Gastroesophageal sphincter (tissue), 3 donors: Measurements from ENCODE around the gene CXCL17.
"Not testable (repeated sequence)": the region's sequence is repeated elsewhere in the genome, so short reads cannot be mapped to it uniquely, and the experiment has no call there.

Experiments
- CTCF ChIP-seq, 4 experiments: fragments of 200-600 bp in 2 of 4; fragments of 450-650 bp in 2 of 4; sonication (generic) in 1 of 4; IDR thresholded peaks; one replicate each; pipeline ENCODE4 v1.5.1; 2017 to 2019; ENCODE audit warnings: antibody characterized with exemption in 4 of 4, mild to moderate bottlenecking in 2 of 4, moderate library complexity in 2 of 4
- POLR2A ChIP-seq, 2 donors: fragments of 450-650 bp; IDR thresholded peaks; one replicate each; pipeline ENCODE4 v1.6.1; 2017; ENCODE audit warnings: antibody characterized with exemption in 2 of 2, mild to moderate bottlenecking in 2 of 2, moderate library complexity in 1 of 2
- POLR2AphosphoS5 ChIP-seq: sonication (generic); formaldehyde crosslinking; IDR thresholded peaks from one replicate; pipeline ENCODE4 v1.6.1; 2017; ENCODE audit warnings: antibody characterized with exemption

GRCh38 chr19:42448306-42448705, 5.6 kb upstream of the CXCL17 start:
- TF ChIP-seq CTCF (IDR thresholded peaks at IDR 0.05); POLR2A (IDR thresholded peaks at IDR 0.05); POLR2AphosphoS5: not testable (repeated sequence)
